Glomerular visceral epithelial cell (primary cell): ENCODE results near the gene OR5V1.
"Not testable (repeated sequence)": the region's sequence is repeated elsewhere in the genome, so short reads cannot be mapped to it uniquely, and the experiment has no call there.

ENCODE experiments used
- DNase-seq: peaks from one replicate; pipeline ENCODE4 v3.0.0-alpha.2; 2016; ENCODE audit errors: extremely low spot score

The OR5V1 gene

GRCh38 chr6:29368765-29369164, at the start of gene OR5V1:
OR5V1 (minus strand) TSS chr6:29368865; CDS start chr6:29356195, 12,670 bp downstream.
- no peak for DNase-seq

- peak; percentile 63 for DNase-seq
Observed at GRCh38 chr6:29414588-29414987, 45.9 kb upstream of the OR5V1 start, which contains the start of gene OR12D1. OR12D1 (plus strand) TSS chr6:29414928.

GRCh38 chr6:29403801-29404200, 35.1 kb upstream of the OR5V1 start:
- no peak for DNase-seq

GRCh38 chr6:29399525-29399924, 30.9 kb upstream of the OR5V1 start:
- DNase-seq: no peak

- DNase-seq: no peak
Observed at GRCh38 chr6:29395331-29395730, 26.7 kb upstream of the OR5V1 start, which contains the start of gene OR12D2. OR12D2 (plus strand) TSS chr6:29395631; CDS start chr6:29396700, 1,069 bp downstream.

- DNase-seq: no peak
Observed at GRCh38 chr6:29388533-29388932, 19.9 kb upstream of the OR5V1 start.

- DNase-seq: peak; percentile 23
Observed at GRCh38 chr6:29376003-29376402, 7.3 kb upstream of the OR5V1 start.

- no peak for DNase-seq
Observed at GRCh38 chr6:29375191-29375590, 6.5 kb upstream of the OR5V1 start, which contains the start of gene OR12D3. OR12D3 (minus strand) TSS chr6:29375291; CDS start chr6:29375287, 4 bp downstream.

GRCh38 chr6:29355603-29356002, 13.1 kb downstream of the OR5V1 start:
- DNase-seq: no peak

- DNase-seq: no peak
Observed at GRCh38 chr6:29354980-29355379, 13.7 kb downstream of the OR5V1 start.

GRCh38 chr6:29349348-29349747, 19.3 kb downstream of the OR5V1 start:
- DNase-seq: not testable (repeated sequence)

- no peak for DNase-seq
Observed at GRCh38 chr6:29345380-29345779, 23.3 kb downstream of the OR5V1 start.

GRCh38 chr6:29336269-29336668, 32.4 kb downstream of the OR5V1 start:
- DNase-seq: no peak

- no peak for DNase-seq
Observed at GRCh38 chr6:29332676-29333075, 36.0 kb downstream of the OR5V1 start.

GRCh38 chr6:29325777-29326176, 42.9 kb downstream of the OR5V1 start:
- DNase-seq: no peak

- not testable (repeated sequence) for DNase-seq
Observed at GRCh38 chr6:29323332-29323731, 45.3 kb downstream of the OR5V1 start.

- no peak for DNase-seq
Observed at GRCh38 chr6:29319931-29320330, 48.7 kb downstream of the OR5V1 start.
